Tibial artery (tissue), 4 donors: ENCODE results near the gene ACOT4.

Source experiments
- DNase-seq, 2 donors: peaks; one replicate each; pipeline ENCODE4 v3.0.0-alpha.2; 2019
- H3K27ac ChIP-seq, 2 donors: fragments of 200-600 bp; sonication (generic) in 1 of 2; 1 replicate in 1 of 2; 2 replicates in 1 of 2; pipeline ENCODE4 v1.5.1; 2018 to 2019; ENCODE audit warnings: mild to moderate bottlenecking in 1 of 2
- H3K27me3 ChIP-seq, 2 donors: fragments of 200-600 bp; sonication (generic) in 1 of 2; one replicate each; pipeline versions ENCODE4 v1.5.1 to v1.6.0; 2016 to 2019
- H3K36me3 ChIP-seq, 3 donors: fragments of 200-600 bp; sonication (generic) in 2 of 3; one replicate each; pipeline ENCODE4 v1.5.1; 2016 to 2019; ENCODE audit warnings: mild to moderate bottlenecking in 2 of 3
- H3K4me1 ChIP-seq, 4 donors: fragments of 200-600 bp; sonication (generic) in 2 of 4; 1 replicate in 3 of 4; 2 replicates in 1 of 4; pipeline ENCODE4 v1.5.1; 2016 to 2019
- H3K4me3 ChIP-seq, 2 donors: fragments of 200-600 bp; sonication (generic) in 1 of 2; 1 replicate in 1 of 2; 2 replicates in 1 of 2; pipeline ENCODE4 v1.5.1; 2018 to 2019; ENCODE audit warnings: mild to moderate bottlenecking in 2 of 2
- H3K9me3 ChIP-seq, 3 donors: fragments of 200-600 bp; sonication (generic) in 1 of 3; one replicate each; pipeline ENCODE4 v1.5.1; 2016 to 2019
- CTCF ChIP-seq, 2 experiments: fragments of 200-600 bp in 1 of 2; fragments of 450-650 bp in 1 of 2; IDR thresholded peaks; one replicate each; pipeline ENCODE4 v1.5.1; 2017 to 2019; ENCODE audit warnings: antibody characterized with exemption in 2 of 2, mild to moderate bottlenecking in 1 of 2, moderate library complexity in 1 of 2
- intact Hi-C: fragments of 100-400 bp; cut with DNase I; formaldehyde crosslinking; loops from one replicate; pipeline ENCODE4 v1.15.0; 2023; ENCODE audit warnings: low total_unique reads

Gene ACOT4

GRCh38 chr14:73599499-73599898 lies 7.8 kb downstream of the ACOT4 start:
- Histone ChIP-seq H3K4me3 (no peak overlapping the region), H3K36me3 (no peaks in the 10 kb centered on the region), H3K27me3 (no peaks in the 10 kb centered on the region), H3K27ac (no peak overlapping the region), H3K9me3 (no peaks in the 10 kb centered on the region), H3K4me1 (no peaks in the 10 kb centered on the region)
- TF ChIP-seq CTCF (IDR thresholded peaks at IDR 0.05): no peak
- DNase-seq: no peak
- intact Hi-C loops: no loop called here

GRCh38 chr14:73602994-73603393 lies 11.3 kb downstream of the ACOT4 start:
- H3K36me3 ChIP-seq: no peaks in the 10 kb centered on the region
- TF ChIP-seq CTCF (IDR thresholded peaks at IDR 0.05): no peak
- no peak overlapping the region for H3K4me3 ChIP-seq
- H3K9me3 ChIP-seq: no peaks in the 10 kb centered on the region
- no peak overlapping the region for H3K27ac ChIP-seq
- no peak for DNase-seq
- no peaks in the 10 kb centered on the region for H3K27me3 ChIP-seq
- no peaks in the 10 kb centered on the region for H3K4me1 ChIP-seq
- intact Hi-C loops: no loop called here

- Histone ChIP-seq H3K4me1 (no peaks in the 10 kb centered on the region), H3K9me3 (no peaks in the 10 kb centered on the region), H3K27ac (no peak overlapping the region), H3K36me3 (no peaks in the 10 kb centered on the region), H3K27me3 (no peaks in the 10 kb centered on the region), H3K4me3 (no peak overlapping the region)
- TF ChIP-seq CTCF (IDR thresholded peaks at IDR 0.05): no peak
- intact Hi-C loops: no loop called here
- DNase-seq: no peak
Observed at GRCh38 chr14:73606271-73606670, 14.6 kb downstream of the ACOT4 start.

GRCh38 chr14:73607241-73607640 lies 15.6 kb downstream of the ACOT4 start:
- intact Hi-C loops: no loop called here
- Histone ChIP-seq H3K4me3 (no peak overlapping the region), H3K9me3 (no peaks in the 10 kb centered on the region), H3K36me3 (no peaks in the 10 kb centered on the region), H3K4me1 (peaks cover 0 to 5% (median 2%) of the 10 kb centered on the region in 4 donors), H3K27me3 (no peaks in the 10 kb centered on the region), H3K27ac (no peak overlapping the region)
- no peak for DNase-seq
- no peak for TF ChIP-seq CTCF (IDR thresholded peaks at IDR 0.05)

- H3K4me3 ChIP-seq: no peak overlapping the region
- H3K4me1 ChIP-seq: peaks cover 0 to 17% (median 4%) of the 10 kb centered on the region in 4 donors
- no peak for TF ChIP-seq CTCF (IDR thresholded peaks at IDR 0.05)
- H3K27ac ChIP-seq: no peak overlapping the region
- no peaks in the 10 kb centered on the region for H3K27me3 ChIP-seq
- intact Hi-C loops: no loop called here
- no peaks in the 10 kb centered on the region for H3K9me3 ChIP-seq
- H3K36me3 ChIP-seq: no peaks in the 10 kb centered on the region
- no peak for DNase-seq
Observed at GRCh38 chr14:73610687-73611086, 19.0 kb downstream of the ACOT4 start.
